GM19438 (cell line): ENCODE measurements around the gene ANTKMT.
A peak's percentile ranks its signal among the peaks of the same experiment; 100 is the strongest.
"Not testable (repeated sequence)": the region's sequence is repeated elsewhere in the genome, so short reads cannot be mapped to it uniquely, and the experiment has no call there.

Source experiments
- ATAC-seq: cut with Tn5 transposase; IDR thresholded peaks from one replicate; pipeline ENCODE4 v1.9.1; 2021; ENCODE audit warnings: low read depth; ENCODE audit not compliant: unreplicated experiment

ANTKMT gene

DNA sequence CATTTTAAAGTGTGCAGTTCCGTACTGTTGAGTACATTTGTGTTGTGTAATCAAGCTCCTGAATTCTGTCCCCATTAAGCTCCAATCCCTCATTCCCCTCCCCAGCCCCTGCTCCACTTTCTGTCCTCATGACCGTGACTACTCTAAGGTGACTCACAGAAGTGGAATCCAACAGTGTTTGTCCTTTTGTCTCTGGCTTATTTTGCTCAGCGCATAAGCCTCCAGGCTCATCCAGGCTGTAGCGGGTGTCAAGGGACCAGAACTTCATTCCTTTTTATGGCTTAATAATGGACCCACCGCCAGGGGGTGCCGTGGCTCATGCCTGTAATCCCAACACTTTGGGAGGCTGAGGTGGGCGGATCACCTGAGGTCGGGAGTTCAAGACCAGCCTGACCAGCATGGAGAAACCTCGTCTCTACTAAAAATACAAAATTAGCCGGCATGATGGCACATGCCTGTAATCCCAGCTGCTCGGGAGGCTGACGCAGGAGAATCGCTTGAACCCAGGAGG lies 8.2 kb upstream of the ANTKMT start:
- not testable (repeated sequence) for ATAC-seq

DNA sequence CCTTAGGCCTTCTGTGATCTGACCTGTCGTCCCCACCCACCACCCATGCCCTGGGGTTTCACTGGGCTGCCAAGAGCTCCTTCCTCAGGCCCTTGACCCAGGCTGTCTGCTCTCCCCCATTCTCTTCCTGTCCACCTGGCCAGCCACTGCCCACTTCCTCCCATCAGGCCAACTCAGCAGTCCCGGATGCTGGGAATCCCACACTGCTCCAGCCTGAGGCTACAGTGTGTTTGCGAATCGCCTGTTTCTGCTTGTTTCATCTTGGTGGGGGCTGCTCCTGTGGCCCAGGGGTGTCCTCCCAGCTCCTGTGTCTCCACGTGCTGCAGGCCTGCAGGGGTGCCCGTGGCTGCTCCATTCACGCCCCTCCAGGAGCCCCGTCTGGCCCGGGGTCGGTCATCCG lies 6.9 kb upstream of the ANTKMT start:
- ATAC-seq = no peak

DNA sequence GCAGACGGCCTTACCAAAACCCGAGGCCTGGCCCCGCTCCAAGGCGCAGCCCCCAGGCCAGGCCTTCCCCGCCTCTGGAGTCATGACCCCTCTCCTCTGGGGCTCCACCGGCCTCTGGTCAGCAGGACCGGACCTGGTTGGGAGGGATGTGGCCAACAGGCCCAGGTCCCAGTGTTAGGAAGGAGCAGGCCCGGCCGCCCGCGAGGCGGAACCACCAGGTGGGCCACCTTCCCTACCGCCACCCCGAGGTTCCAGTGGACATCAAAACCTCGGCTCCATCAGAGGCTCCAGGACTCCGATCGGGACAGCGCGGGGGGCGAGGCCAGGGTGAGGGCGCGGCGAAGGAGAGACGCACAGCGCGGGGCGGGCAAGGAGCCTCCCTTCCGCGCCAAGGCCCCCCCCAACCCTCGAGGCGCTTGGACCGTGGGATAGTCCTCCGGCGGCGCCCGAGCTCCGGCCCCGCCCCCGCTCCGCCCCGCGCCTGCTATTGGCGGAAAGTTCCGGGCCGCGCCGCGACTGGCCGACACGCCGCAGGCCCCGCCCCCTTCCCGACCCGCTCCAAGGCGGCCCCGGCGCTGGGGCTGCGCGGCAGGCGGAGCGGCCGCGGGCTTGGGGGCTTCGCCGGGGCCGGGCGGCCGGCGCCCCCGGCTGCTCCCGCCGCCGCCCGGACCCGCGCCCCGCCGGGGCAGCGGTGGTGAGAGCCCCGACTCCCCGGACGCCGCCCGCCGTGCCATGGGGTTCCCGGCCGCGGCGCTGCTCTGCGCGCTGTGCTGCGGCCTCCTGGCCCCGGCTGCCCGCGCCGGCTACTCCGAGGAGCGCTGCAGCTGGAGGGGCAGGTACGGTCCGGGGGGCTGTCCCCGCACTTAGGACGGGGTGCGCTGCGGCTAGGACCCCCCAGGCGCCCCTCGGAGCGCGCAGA lies 6.1 kb upstream of the ANTKMT start, which contains the start of gene METRN:
METRN (plus strand) TSS at position 561 of the 919 bp plus-strand sequence; CDS start at position 733, 172 bp downstream.
- peak; percentile 64 for ATAC-seq

DNA sequence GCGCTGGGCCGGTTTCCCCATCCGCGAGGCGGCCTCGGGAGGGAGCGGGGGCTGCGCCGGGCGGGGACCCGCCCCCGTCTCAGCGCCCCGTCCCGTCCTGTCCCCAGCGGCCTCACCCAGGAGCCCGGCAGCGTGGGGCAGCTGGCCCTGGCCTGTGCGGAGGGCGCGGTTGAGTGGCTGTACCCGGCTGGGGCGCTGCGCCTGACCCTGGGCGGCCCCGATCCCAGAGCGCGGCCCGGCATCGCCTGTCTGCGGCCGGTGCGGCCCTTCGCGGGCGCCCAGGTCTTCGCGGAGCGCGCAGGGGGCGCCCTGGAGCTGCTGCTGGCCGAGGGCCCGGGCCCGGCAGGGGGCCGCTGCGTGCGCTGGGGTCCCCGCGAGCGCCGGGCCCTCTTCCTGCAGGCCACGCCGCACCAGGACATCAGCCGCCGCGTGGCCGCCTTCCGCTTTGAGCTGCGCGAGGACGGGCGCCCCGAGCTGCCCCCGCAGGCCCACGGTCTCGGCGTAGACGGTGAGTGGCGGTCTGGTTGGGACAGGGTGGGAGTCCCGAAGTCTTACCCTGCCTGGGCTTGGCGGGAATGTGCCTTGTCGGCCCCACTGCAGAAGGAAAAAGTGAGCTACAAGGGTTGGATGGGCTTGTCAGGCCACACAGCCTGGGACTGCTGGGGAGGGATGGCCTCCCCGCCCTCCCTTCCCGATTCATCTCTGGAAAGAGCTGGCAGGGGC lies 5.3 kb upstream of the ANTKMT start:
- ATAC-seq = no peak

DNA sequence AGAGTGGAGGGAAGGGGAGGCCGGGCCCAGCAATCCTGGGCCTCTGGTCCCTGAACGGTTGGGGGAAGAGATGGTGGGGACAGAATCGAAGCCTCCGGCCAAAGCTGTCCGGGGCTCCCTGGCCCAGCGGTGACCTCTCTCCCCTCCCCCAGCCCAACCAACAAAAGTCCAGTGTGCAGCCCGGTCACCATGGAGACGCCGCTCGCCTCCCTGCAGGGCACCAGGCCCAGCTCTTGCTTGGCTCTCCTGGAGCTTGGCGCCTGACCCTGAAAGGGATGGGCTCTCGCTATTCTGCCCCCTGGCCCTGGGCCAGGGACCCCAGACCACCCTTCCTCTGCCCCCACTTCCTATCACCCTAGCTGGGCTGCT lies 4.8 kb upstream of the ANTKMT start:
- ATAC-seq = no peak

DNA sequence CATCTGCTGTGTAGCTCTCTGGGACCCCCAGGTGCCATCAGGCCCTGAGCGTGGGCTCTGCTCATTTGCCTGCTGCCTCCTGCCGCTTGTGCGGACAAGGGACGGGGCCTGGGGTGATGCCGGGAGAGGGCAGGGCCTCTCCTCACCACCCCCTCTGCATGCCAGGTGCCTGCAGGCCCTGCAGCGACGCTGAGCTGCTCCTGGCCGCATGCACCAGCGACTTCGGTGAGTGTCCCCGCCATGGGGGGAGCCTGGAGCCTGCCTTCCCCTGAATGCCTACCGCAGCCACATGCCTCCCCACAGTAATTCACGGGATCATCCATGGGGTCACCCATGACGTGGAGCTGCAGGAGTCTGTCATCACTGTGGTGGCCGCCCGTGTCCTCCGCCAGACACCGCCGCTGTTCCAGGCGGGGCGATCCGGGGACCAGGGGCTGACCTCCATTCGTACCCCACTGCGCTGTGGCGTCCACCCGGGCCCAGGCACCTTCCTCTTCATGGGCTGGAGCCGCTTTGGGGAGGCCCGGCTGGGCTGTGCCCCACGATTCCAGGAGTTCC lies 4.1 kb upstream of the ANTKMT start:
- no peak for ATAC-seq

DNA sequence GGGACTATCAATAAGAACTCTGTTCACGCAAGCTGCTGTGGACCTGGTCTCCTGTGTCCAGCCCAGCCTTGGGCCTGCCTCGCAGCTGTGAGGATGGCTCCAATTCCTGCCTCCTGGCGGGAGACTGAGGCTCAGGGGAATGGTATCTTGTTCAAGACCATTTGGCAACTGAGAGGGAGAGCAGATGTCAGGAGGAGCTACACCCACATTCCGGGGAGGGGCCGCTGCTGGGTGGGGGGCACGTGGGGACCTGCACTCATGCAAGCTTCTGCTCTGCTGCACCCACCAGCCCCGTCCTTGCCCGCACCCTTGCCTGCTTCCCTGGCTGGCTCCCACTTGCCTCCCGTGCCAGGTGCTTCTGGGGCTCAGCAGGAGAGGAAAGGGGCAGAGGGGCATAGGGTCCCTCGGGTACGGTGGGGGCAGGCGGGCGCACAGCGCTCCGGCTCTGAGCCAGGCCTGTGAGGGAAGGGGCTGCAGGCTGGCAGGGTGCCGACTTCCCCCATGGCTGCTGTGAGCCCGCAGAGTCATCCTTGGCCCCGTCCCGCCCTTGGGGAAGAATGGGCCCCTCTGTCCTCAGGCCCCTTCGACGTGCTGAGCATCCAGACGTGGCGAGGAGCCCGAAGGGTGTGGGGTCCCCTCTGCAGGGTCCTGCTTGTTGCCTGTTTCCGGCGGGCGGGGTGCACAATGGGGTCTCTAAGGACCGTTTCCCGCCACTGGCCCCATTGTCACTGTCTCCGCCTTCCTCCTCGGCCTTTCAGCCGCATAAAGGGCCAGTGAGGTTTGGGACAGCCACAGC lies 3.3 kb upstream of the ANTKMT start:
- no peak for ATAC-seq

DNA sequence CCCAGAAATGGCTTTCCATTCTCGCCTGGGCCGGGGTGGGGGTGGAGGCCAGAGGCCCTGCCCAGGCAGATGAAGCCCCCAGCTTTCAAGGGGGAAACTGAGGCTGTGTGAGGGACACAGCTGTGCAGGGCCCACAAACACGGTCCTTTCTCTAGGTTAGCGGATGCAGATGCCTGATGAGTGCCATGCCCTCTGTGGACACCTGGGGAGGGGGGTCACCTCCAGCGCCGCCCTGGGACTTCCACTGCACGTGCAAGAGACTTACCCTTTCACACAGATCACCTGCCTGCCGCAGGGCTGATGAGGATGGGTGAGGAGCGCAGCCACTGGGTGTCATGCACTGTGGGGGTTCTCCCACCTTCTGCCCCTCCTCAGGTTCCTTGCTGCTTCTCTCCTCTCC lies 2.6 kb upstream of the ANTKMT start:
- no peak for ATAC-seq

DNA sequence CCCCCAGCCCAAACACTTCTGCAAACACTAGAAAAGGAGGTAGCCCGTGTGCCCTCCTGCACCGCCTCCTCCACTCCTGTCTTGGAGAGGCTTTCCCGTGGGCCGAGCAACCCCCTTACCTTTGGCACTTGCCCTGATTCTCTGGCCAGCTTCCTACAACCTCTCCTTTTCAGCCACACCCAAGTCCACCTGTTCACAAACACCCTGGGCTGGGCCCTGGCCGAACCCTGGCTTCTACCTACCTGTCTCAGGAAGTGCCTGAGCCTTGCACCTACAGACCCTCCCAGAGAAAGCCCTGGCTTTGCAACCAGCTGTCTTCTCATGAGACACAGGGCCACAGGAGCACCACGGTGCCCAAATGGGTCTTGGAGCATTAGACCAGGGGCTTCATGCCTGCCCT lies 2.0 kb upstream of the ANTKMT start:
- no peak for ATAC-seq

DNA sequence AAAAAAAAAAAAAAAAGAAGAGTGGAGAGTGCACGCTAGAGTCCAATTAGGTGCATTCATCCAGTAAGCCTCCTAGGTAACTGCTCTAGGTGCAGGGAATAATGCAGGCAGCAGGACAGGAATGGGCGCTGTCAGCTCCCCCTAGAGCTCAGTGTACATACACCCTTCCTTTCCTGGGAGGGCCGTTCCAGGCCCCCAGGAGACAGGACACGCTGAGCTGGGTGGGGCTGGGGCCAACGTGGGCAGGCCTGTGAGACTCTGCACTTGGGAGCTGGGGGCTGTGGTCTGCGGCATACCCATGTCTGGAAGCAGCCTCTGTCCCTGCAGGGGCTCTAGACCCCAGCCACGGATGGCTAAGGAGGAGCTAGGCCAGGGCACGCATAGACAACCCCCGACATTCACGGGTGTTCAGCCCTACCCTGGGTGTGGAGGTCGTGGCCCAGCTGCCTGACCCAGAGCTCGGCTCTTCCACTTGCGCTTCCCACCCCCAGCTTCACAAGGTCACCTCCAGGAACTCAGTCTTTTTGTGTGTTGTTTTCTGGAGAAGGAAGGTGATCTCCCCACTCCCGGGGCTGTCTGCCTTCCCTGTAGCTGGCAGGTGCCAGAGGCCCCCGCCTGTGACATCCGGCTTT lies 1.0 kb upstream of the ANTKMT start:
- ATAC-seq = peak; percentile 2

DNA sequence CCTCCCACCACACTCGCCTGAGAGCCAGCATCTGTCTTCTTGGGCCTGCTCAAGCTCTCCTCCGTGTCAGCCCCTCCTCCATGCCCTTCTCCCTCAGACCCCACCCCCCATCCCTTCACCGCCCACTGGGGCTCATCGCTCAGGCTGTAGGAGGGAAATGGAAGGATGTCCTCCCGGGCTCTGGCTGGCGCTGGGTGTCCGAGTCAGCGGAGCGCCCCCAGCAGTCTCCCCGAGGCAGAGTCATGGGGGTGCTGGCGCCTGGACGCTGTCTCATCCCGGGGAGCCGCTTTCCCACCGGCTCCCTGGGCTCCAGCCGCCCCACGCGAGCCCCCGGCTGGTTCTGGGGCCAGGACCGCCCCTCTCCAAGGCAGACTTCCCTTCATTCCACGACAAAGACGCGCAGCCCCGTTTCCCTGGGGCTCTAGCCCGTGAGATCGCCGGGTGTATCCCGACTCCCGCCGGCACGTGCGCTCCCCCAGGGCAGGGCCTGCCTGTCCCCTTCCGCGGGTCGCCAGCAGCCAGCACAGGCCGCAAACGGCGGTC lies 428 bp upstream of the ANTKMT start:
- peak; percentile 28 for ATAC-seq

DNA sequence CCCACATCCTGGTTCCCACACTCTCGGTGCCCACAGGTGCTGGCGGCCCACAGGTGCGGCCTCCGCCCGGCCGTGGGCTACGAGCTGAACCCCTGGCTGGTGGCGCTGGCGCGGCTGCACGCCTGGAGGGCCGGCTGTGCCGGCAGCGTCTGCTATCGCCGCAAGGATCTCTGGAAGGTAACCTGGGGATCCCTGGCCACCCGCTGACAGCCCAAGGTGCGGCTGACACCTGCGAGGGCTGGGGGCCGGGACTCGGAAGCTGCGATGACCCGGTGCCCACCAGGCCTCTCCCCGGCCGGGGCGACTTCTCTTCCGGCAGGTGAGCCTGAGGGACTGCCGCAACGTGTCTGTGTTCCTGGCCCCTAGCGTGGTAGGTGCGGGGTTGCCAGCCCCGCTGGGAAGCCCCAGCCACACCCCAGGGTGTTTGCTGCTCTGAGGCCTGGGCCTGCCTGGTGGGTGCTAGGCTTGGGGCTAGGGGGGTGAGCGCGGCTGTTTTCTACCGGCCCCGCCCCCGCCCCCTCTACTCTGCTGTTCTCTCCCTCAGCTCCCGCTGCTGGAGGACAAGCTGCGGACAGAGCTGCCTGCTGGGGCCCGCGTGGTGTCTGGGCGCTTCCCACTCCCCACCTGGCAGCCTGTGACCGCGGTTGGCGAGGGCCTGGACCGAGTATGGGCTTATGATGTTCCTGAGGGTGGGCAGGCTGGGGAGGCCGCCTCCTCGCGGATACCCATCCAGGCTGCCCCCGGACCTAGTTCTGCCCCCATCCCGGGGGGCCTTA lies 1.0 kb downstream of the ANTKMT start:
- ATAC-seq = no peak

DNA sequence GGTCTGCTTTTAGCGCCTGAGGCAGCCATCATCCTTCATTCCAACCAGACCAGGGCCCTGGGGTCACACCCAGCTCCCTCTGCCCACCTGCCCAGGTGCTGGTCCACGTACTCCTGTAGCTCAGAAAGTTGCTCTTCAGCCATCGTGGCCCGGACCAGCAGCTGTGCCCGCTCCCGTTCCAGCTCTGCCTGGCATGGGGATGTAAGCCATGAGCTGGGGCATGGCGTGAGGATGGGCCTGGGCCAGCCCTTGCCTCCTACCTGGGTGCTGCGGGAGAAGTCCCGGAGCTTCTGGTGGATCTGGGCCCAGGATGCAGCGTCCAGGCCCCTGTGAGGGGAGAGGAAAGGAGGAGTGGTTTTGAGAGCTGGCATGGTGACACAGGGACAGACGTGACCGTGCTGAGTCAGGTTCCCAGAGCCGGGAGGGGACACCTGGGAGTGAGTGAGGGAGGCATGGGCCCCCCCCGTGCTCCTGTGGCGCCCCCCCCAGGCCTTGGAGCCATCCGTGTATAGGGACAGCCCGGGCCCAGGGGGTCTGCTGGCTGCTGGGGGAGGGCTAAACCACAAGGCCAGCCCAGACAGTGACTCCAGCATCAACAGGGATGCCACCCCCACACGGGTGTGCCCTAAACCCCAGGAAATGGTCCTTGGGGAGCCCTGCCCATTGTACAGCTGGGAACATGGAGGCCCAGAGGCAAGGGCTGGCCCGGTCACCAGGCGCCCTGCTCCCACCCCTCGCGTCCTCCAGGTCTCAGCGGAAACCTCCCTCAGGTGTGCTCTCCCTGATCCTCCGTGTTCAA lies 2.1 kb downstream of the ANTKMT start:
- no peak for ATAC-seq

DNA sequence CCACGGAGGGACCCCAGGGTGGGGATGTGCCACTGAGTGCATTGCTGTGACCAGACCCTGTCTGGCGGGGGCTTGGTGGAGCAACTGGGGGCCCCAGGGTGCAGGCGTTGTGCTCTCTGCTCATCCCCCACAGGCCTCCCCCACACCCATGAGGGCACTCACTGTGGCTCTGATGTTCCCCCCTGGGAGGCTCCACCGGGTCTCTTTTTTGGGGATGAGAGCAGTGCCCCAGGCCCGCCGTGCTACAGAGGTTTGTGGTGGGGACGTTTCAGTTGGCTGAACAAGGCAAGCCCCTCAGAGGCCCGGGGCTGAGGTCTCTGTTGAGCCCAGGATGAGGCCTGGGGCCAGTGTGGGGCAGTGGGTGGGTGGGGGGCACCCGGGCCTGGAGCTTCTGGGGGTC lies 2.7 kb downstream of the ANTKMT start:
- no peak for ATAC-seq

DNA sequence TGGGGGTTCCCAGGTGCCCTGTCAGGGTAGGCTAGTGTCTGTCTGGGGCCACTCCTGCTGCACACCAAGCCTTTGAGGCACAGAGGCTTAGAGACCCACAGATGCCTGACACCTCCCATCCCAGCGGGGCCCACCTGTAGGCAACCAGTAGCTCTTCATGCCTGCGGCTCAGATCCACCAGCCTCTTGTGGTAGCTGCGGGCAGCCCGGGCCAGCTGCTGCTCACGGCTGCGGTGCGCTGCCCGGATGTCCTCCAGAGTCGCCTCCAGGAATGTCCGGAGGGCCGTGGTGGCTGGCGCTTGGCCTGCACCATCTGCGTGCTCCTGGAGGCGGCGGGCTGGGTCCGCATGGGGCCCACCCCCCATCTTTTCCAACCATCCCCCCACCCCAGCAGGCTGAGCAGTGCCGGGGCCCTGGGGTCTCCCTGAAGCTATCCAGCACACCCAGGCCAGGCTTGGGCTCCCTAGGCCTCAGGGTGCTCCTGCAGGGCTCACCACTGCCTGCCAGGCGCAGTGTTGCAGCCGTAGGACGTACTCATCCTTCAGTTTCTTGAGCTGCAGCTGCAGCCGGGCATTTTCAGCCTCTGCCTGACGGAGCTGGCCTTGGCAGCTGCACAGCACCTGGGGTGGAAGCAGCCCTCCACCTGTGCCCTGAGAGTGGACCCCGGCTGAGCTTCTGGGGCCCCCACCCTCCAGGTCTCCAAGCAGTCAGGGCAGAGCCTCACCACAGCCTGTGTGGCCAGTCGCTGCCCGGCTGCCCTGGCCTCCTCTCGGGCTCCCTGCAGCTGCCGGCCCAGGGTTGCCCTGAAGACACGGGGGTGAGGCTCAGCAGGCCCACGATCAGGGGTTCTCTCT lies 3.5 kb downstream of the ANTKMT start:
- no peak for ATAC-seq

DNA sequence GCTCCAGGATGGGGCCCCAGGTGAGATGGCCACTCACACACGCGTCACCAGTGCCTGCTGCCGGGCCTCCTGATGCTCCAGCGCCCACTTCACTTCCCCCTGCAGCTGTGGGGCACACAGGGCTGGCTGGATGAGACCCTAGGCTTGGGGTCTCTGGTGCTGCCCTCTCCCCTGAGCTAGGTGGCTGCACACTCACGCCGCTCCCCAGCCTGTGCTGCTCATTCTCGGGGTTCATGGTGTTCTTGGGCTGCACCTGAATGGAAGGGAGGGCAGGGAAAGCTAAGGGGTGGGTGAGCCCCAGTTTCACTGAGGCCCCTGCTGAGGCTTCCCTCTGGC lies 4.1 kb downstream of the ANTKMT start:
- no peak for ATAC-seq

DNA sequence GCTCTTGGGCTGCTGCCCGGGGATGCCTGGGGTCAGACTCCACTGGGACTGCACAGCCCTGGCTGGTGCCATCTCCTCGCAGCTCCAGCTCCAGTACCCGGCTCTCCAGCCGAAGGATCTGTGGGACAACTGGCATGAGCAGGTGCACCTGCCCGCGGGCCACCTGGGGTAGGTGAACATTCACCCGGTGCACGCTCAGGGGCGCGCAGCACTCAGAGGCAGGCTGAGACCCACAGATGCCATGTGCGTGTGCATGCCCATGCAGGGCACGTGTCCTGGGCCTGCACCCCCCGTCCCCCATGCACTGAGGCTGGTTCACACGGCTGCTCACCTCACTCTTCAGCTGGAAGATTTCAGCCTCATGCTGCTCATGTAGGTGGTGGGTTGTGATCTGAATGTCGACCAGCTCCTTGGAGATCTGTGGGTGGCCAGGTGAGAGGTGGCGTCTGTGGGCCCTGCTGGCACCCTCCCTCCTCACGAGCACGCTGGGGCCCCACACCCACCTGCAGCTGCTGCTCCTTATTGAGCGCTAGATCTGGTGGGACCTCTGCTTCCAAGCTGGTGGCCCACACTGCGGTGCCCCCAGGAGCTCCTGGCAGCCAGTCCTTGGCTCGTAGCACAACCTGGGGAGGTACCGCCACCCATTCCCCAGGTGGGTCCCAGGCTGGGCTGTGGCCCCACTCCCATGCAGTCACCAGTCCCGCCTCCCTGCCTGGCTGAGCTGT lies 4.7 kb downstream of the ANTKMT start:
- ATAC-seq = no peak
